Nucleus accumbens (tissue), 56 donors: Measurements from ENCODE around the gene BLCAP.

Experiments
- DNase-seq, 56 donors: peaks; one replicate each; lab custom pipeline; 2025; lab: John Stamatoyannopoulos, UW

The BLCAP gene

GRCh38 chr20:37519508-37520418, 7.9 kb downstream of the BLCAP start:
- DNase-seq, result peak in 12 of 56 donors; percentile 13 to 53 (median 21)

DNA sequence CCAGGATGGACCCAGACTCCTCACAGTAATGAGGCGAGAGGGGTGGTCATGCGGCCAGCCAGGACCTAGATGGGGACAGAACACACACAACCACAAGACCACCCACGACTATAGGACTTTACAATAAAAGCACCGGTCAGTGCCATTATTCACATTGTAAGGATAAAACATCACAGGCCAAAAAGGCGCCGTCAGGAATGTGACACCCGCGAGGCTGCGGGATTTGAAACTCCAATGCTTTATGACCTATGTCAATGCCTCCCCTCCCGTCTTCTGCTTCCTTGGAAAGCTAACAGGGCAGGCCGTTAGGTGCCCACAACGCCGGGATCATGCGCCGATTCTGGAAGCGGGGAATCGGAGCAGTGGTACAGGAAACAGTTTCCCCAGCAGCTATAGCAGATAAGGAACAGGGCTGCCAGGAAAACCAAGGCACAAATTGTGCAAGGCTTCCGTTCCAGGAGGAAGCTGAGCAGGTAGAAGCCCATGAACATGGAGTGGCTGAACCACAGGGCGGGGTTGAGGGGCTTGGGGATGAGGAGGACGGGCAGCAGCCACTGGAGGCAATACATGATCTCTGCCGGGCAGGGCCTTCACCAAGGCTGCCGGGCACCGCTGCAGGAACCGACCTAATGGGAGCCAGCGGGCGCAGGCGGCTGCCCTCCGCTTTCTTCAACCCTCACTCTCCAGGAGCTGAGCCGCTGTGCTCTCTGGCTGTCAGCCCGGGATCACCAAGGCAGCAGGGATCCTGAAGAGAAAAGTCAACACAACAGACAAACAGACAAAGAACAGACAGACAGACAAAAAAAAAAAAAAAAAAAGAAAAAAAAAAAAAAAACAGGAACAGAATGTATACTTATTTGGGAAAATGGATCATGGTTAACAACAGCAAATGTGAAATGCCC, 8.8 kb downstream of the BLCAP start:
- peak in 24 of 56 donors; percentile 5 to 70 (median 25) for DNase-seq

DNA sequence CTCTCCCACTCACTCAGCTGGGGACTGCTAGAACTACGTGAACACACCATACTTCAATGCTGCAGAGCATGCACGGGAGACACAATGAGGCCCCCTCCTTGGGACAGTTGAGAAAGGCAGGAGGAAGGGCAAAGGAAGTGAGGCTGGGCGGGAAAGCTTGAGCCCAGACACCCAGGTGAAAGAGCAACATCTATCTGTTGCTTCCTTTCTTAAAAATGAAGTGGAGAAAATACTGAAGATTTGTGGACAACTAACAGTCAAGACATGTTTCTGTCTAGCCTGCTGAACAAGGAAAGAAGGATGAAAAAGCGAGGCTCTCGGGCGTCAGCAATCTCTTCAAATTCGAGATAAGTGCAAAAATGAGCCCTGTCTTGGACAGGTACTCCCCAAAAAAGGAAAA, 9.6 kb downstream of the BLCAP start:
- DNase-seq, result no peak

DNA sequence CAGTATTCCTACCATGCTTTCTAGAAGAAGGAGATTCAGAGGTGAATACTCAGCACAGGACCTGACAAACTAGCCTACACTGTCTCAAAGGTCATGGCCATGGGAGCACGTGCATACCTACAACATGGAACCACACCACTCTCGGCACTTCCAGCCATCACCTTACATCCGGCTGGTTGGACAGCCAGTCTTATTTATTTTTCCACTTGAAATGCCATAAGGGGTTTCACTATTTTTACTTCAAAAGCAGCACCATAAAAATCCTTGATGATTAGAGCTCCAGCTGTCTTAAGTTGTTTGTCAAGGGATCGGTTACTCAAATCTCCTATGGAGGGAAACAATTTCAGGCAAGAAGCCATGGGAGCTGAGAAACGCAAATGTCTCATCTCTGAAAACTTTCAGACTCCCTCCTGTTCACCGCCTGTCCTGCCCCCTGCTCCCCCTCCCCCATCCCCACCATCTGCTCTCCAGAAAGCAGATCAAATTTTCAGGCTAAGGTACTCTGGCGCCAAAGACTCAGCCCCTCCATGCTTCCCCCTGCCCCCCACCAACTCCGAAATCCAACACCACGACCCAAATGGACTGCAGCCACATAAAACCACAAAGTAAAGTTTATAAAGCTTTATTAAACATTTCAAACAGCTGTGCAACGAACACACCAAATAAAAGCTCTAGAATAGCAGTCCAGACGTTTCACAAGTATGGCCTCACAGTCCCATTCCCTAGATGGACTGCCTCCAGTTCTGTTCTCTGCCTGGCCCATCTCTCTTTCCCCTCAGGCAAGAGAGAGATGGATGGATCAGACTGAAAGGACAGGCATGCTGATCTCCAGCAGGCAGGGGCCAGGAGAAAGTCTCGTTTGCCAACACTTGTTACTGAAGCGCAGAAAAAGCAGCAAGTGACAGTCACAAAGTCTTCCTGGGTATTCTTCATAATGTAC, 10.6 kb downstream of the BLCAP start:
- no peak for DNase-seq

GRCh38 chr20:37515876-37516275, 11.8 kb downstream of the BLCAP start:
- DNase-seq, result no peak

GRCh38 chr20:37513779-37514359, 13.8 kb downstream of the BLCAP start:
- DNase-seq, result no peak

DNA sequence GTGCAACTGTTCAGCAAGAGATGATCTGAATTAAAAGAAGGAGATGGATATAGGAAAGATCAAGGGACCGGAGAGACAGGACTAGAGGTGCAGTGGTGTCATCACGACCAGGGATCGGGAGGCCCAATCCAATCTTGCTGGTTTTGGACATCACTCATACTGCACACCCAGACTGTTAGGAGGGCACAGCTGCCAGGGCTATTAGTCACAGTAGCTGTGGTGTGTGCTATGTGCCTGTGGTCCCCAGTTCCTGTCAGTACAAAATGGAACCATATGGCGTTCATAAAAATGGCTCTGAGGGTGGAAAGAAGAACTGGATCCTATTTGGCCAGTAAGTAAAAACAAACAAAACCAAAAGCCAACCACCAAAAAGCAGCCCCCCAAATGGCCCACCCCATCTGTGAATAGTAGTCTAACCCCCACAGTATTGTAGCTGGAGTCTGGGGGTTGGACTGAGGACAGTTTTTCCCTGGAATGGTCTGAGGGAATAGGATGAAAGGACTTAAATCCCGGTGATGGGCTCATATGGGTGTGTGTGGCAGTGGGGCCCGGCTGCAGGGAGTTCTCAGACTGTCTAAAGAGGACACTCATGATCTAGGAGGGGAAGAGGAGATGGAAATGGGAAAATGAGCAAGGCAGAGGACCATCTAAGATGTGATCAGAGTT, 15.9 kb downstream of the BLCAP start:
- DNase-seq, result no peak

DNA sequence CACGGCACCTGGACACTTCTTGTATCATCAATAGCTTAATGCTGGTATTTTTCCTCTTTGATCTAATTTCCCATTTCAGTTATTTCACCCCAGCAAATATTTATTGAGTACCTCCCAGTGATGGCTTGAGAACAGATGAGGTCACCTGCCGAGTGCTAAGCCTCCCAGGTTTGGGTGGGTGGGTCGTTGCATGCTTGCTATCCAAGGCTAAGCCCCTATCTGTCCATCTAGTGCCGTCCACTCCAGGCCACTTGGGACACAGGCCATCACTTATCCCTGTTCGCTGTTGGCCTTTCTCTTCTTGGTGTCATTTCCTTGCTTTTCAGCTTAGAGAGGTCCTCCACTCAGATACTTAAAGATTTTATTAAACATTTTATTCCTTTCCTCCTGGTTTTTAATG, 17.4 kb downstream of the BLCAP start:
- no peak for DNase-seq

GRCh38 chr20:37506152-37506725, 21.4 kb downstream of the BLCAP start:
- no peak for DNase-seq

- DNase-seq, result no peak
These were observed 22.2 kb downstream of the BLCAP start for GRCh38 chr20:37505263-37506151.

DNA sequence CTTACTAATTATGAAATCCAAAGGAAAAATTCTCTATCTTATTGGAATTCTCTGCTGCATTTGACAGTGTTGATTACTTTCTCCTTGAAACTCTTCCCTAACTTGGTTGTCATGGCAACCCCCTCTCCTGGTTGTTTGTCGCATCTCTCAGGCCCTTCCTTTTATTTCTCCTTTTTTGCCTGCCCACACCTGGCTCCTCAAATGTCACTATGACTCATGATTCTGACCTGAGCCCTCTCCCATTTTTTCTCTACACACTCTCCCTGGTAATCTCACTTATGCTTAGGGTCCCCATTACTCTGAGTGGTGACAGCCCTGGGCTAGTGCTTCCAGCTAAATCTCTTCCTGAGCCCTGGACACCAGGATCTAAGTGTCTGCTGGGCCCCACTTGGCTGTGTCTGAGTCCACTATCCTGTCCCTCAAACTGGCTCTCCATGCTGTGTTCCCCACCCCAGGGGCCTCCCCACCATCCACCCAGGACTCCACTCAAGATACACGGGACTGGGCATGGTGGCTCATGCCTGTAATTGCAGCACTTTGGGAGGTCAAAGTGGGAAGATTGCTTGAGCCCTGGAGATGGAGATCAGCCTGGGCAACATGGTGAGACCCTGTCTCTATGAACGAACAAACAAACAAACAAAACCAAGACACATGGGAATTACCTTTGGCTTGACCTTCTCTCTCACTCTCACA, 23.1 kb downstream of the BLCAP start:
- peak in 3 of 56 donors; percentile 21 to 24 (median 21) for DNase-seq

DNA sequence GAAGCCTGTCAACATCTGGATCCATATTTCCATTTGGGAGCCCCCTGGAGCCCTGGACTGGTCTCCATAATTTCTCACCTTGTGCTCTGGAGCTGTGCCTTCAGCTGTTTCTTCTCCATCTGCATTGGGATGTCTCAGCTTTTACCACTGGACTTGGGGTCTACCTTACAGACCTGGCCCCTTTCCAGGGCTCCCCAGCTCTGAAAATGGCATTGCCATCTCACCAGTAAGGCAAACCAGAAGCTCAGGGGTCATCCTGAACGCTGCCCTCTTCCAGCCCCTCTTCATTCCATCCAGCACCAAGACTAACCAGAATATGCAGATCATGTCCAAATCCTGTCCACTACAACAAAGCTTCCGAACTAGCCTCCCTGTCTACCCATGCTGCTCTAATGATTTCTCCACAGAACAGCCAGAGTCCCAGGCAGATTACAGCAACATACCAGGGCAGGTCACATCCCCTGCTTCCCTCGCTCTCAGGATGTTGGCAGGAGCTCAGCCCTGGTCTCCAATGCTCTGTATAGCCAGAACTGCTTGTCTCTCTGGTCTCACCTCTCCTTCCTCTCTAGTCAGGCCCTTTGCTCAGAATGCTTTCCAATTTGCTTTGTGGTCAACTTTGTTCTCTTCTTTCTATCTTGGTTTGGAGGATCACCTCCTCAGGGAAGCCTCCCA, 24.3 kb downstream of the BLCAP start:
- no peak for DNase-seq

GRCh38 chr20:37502654-37503053, 25.0 kb downstream of the BLCAP start:
- DNase-seq, result no peak

DNA sequence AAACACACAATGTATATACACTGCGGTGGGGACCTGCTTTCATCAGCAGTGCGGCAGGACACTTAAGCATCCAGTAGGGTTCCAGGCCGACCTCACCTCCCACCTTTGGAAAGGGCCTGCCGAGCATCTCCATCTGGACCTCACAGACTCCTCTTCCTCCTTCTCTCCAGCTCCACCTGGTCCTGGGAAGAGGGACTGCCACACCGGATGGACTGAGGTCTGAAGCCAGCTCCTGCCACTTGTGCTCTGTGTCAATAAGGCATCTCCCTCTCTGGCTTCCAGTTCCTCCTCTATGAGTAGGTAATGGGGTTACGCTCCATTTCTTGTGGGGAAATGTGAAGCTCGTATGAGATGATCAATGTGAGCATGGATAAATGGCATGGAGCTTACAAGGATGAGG, 25.7 kb downstream of the BLCAP start:
- no peak for DNase-seq

DNA sequence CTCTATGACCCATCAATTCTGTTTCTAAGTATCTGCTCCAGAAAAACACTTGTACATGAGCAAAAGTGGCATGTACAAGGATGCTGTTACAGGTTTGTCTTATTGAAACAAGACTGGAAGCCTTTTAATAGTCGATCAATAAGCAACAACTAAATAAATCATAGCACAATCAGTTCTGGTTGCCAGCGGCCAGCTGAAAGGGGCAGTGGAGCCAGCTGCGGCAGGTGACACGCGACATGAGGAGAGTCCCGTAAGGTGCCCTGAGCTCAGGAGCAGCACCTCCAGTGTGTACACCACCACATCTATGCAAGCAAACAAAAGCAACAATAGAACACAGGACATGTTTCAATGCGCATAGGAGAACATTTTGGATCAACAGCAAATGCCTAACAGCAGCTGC, 27.4 kb downstream of the BLCAP start:
- no peak for DNase-seq

GRCh38 chr20:37498066-37498665, 29.5 kb downstream of the BLCAP start:
- no peak for DNase-seq
